ENCODE results near the gene LST1.

Gene LST1

GRCh38 chr6:31559958-31560696 lies 25.9 kb upstream of the LST1 start:
- DNase-seq (ENCODE audit: low read depth in 2 of 2), result peak in 1 of 2 donors; percentile 34

GRCh38 chr6:31560697-31561058 lies 25.4 kb upstream of the LST1 start:
- no peak for DNase-seq (ENCODE audit: low read depth in 2 of 2)

GRCh38 chr6:31567531-31568370 lies 18.3 kb upstream of the LST1 start:
- DNase-seq (ENCODE audit: low read depth in 2 of 2), result no peak

- no peak for DNase-seq (ENCODE audit: low read depth in 2 of 2)
Observed at GRCh38 chr6:31568537-31568961, 17.5 kb upstream of the LST1 start.

GRCh38 chr6:31569861-31570536 lies 16.1 kb upstream of the LST1 start:
- no peak for DNase-seq (ENCODE audit: low read depth in 2 of 2)

- peak; percentile 68 to 75 for DNase-seq (ENCODE audit: low read depth in 2 of 2)
Observed at GRCh38 chr6:31572041-31572911, 13.8 kb upstream of the LST1 start, which contains the start of gene LTA. LTA (plus strand) TSS chr6:31572289; CDS start chr6:31572743, 454 bp downstream.

- DNase-seq (ENCODE audit: low read depth in 2 of 2), result no peak
Observed at GRCh38 chr6:31573239-31574105, 12.6 kb upstream of the LST1 start.

GRCh38 chr6:31574106-31575061 lies 11.7 kb upstream of the LST1 start:
- peak in 1 of 2 donors; percentile 61 for DNase-seq (ENCODE audit: low read depth in 2 of 2)

- DNase-seq (ENCODE audit: low read depth in 2 of 2), result peak; percentile 75 to 89
Observed at GRCh38 chr6:31575335-31575901, 10.7 kb upstream of the LST1 start, which contains the start of gene TNF. TNF (plus strand) TSS chr6:31575565; CDS start chr6:31575742, 177 bp downstream.

GRCh38 chr6:31575952-31576685 lies 10.0 kb upstream of the LST1 start:
- no peak for DNase-seq (ENCODE audit: low read depth in 2 of 2)

GRCh38 chr6:31576897-31577578 lies 9.0 kb upstream of the LST1 start:
- DNase-seq (ENCODE audit: low read depth in 2 of 2), result peak in 1 of 2 donors; percentile 50

GRCh38 chr6:31577579-31577966 lies 8.5 kb upstream of the LST1 start:
- DNase-seq (ENCODE audit: low read depth in 2 of 2), result no peak

GRCh38 chr6:31578184-31579118 lies 7.6 kb upstream of the LST1 start:
- peak in 1 of 2 donors; percentile 47 for DNase-seq (ENCODE audit: low read depth in 2 of 2)

- no peak for DNase-seq (ENCODE audit: low read depth in 2 of 2)
Observed at GRCh38 chr6:31579119-31579505, 7.0 kb upstream of the LST1 start.

GRCh38 chr6:31579546-31580437 lies 6.3 kb upstream of the LST1 start:
- DNase-seq (ENCODE audit: low read depth in 2 of 2), result no peak

GRCh38 chr6:31580438-31580740 lies 5.7 kb upstream of the LST1 start:
- DNase-seq (ENCODE audit: low read depth in 2 of 2), result no peak

All from stimulated activated CD4-positive, alpha-beta T cell treated with anti-CD3 and anti-CD28 coated beads, Interleukin-1b, Interleukin-23, amount 100 ng/mL, for 4 hours (primary cell).